ENCODE results near the gene B9D2. TPM values are rescaled to one million over a fixed set of nuclear protein-coding genes. Genes with fewer than 3 reads are reported as not detected.

B9D2 gene
- total RNA-seq, 6 experiments from 2014 or later = 1.7 to 4.4 (median 2.6) TPM

DNA sequence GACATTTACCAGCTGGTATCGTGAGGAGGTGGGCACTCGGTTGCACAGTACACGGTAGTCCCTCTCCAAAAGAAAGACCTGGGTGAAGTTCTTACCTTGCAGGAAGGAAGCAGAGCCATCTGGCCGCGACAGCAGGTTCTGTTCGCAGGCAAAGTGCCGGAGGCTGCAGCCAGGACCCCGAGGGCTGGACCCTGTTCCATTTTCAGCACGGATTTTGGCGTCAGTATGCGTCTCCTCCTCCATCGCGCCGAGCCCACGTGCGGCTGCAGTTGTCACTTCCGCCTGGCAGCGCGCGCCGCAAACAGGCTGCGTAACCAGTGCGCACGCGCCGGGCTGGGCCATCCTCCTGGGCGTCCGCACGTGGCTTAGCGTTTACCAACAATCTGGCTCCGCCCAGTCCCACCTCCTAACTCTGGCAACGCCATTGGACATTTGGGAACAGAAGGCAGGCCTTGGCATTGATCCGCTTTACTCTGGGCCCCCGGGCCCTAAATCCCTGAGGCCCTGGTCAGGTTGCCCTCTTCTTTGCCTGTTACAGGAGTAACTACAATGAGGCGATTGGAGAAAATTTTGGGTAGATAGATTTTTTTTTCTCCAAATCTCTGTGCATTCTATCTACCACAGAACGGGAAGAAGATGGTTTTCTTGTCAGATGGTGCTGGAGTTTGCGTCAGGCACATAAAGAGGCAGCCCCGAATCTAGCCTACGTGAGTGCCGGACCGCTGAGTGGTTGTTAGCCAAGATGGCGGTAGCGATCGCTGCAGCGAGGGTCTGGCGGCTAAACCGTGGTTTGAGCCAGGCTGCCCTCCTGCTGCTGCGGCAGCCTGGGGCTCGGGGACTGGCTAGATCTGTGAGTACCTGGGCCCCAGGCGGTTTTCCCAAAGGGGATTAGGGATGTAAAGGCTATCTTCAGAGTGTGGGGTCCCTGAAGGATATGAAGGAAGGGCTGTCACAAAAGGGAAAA is 33.4 kb upstream of the B9D2 start, which contains the start of the genes BCKDHA and EXOSC5:
Gene BCKDHA, plus strand, starts transcription at position 733 of the 964 bp plus-strand sequence. Its CDS starts 10 bp downstream, at position 743.
Gene EXOSC5, minus strand, starts transcription at position 274 of the 964 bp plus-strand sequence. Its CDS starts 31 bp downstream, at position 243.
- Histone ChIP-seq H3K27me3 (no peaks in the 10 kb centered on the region), H3K36me3 (no peaks in the 10 kb centered on the region), H3K4me3 (peak within 1 kb of the TSS; percentile 95 to 96 (median 95)), H3K9me3 (no peaks in the 10 kb centered on the region), H3K27ac (peak within 1 kb of the TSS; percentile 94 to 97 (median 97)), H3K4me1 (peaks cover 0 to 21% (median 4%) of the 10 kb centered on the region in 4 donors)
- peak; percentile 98 to 100 (median 99) for DNase-seq
- peak; percentile 96 to 98 (median 97) for ATAC-seq
- intact Hi-C loops (cut with DNase I) = no loop called here
- no peak for TF ChIP-seq POLR2A (IDR thresholded peaks at IDR 0.05)
- no peak for TF ChIP-seq CTCF (IDR thresholded peaks at IDR 0.05)
- WGBS (ENCODE audit: insufficient coverage, low coverage, low lambda C conversion rate, missing lambda C conversion rate) = 0% methylated on average over 29 of the region's 50 CpGs

DNA sequence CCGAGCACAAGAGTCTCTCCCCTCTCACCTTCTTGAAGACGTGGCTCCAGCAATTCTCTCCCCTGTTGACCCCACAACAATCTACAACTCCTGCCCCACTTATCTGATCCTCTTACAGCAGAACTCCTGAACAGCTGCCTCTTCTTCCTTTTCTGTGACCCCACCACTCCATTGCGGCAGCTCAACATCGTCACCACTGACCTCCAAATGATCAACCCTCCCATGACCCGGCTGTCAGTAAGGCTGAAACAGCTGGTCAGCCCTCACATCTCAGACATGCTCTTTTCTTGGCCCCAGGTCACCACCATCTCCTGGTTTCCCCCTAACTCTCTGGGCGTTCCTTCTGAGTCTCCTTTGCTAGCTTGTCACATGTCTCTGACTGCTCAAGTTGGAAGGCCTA is 31.4 kb upstream of the B9D2 start:
- TF ChIP-seq CTCF (IDR thresholded peaks at IDR 0.05) = no peak
- no peak for TF ChIP-seq POLR2A (IDR thresholded peaks at IDR 0.05)
- Histone ChIP-seq H3K4me3 (no peak overlapping the region), H3K27me3 (no peaks in the 10 kb centered on the region), H3K4me1 (peaks cover 0 to 21% (median 4%) of the 10 kb centered on the region in 4 donors), H3K27ac (no peak overlapping the region), H3K9me3 (no peaks in the 10 kb centered on the region), H3K36me3 (peaks cover 0 to 15% (median under 1%) of the 10 kb centered on the region in 4 donors)
- no peak for ATAC-seq
- intact Hi-C loops (cut with DNase I) = no loop called here
- 66% methylated on average over 5 of the region's 6 CpGs for WGBS (ENCODE audit: insufficient coverage, low coverage, low lambda C conversion rate, missing lambda C conversion rate)
- DNase-seq = no peak

DNA sequence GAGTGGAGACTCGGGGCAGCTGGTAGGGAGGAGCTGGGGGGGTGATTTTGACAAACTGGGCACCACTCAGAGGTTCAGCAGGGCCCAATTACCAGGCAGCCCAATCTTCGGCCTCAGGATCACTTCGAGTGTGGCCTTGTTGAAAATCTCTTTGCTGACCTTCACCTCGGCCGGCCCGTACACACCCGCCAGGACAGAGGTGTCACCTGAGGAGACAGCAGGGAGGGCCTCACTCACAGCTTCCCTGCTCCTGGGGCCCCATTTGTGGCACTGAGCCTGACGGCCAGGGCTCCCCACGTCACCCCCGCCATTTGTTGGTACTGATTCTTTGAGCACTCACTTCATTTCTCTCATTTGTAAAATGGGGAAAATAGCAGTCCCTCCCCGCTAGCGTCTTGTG is 28.8 kb upstream of the B9D2 start:
- DNase-seq = no peak
- TF ChIP-seq POLR2A (IDR thresholded peaks at IDR 0.05) (no peak), CTCF (IDR thresholded peaks at IDR 0.05) (no peak)
- H3K4me1 ChIP-seq = peaks cover 0 to 12% (median 0%) of the 10 kb centered on the region in 4 donors
- peaks cover 0 to 25% (median 4%) of the 10 kb centered on the region in 4 donors for H3K36me3 ChIP-seq
- no peak overlapping the region for H3K4me3 ChIP-seq
- H3K27me3 ChIP-seq = no peaks in the 10 kb centered on the region
- no peak overlapping the region for H3K27ac ChIP-seq
- H3K9me3 ChIP-seq = no peaks in the 10 kb centered on the region
- ATAC-seq = no peak
- WGBS (ENCODE audit: insufficient coverage, low coverage, low lambda C conversion rate, missing lambda C conversion rate) = 75% methylated on average over 4 of the region's 12 CpGs
- intact Hi-C loops (cut with DNase I) = no loop called here

DNA sequence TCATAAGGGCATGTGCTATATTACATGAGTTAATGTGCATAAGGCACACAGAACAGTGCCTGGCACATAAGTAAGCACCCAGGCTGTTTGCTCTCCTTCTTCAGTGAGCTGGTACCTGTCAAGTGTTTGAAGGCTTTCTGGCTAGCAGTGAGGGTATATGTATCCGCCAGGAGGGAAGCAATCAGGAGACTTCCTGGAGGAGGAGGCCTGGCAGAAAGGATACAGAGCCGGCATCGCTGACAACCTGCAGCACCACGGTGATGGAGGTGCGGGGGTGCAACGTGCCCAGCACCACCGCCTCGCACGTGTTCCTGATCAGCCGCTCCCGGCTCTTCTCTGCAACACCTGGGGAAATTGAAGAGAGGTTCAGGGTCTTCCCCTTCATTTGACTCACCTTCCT is 27.7 kb upstream of the B9D2 start:
- TF ChIP-seq POLR2A (IDR thresholded peaks at IDR 0.05) = no peak
- TF ChIP-seq CTCF (IDR thresholded peaks at IDR 0.05) = no peak
- H3K36me3 ChIP-seq = peaks cover 0 to 25% (median 4%) of the 10 kb centered on the region in 4 donors
- WGBS (ENCODE audit: insufficient coverage, low coverage, low lambda C conversion rate, missing lambda C conversion rate) = 65% methylated on average over 4 of the region's 11 CpGs
- no peaks in the 10 kb centered on the region for H3K9me3 ChIP-seq
- H3K4me3 ChIP-seq = no peak overlapping the region
- H3K4me1 ChIP-seq = peaks cover 0 to 12% (median 0%) of the 10 kb centered on the region in 4 donors
- no peaks in the 10 kb centered on the region for H3K27me3 ChIP-seq
- DNase-seq (no peak), ATAC-seq (no peak)
- no peak overlapping the region for H3K27ac ChIP-seq
- intact Hi-C loops (cut with DNase I) = no loop called here
